Measurements from ENCODE around the gene RRP8. TPM values are rescaled to one million over a fixed set of nuclear protein-coding genes. Genes with fewer than 3 reads are reported as not detected.
A peak's percentile ranks its signal among the peaks of the same experiment; 100 is the strongest.

The RRP8 gene
- total RNA-seq, 1 experiment from 2014 or later, result 16.0 TPM

GRCh38 chr11:6570691-6571427, 32.6 kb downstream of the RRP8 start:
- peaks cover 4% of the 10 kb centered on the region; the same call in 1 of the 2 replicates for H3K4me1 ChIP-seq (ENCODE audit: insufficient read depth, low read length)
- no peak overlapping the region for H3K27ac ChIP-seq (ENCODE audit: insufficient read length, low read depth, low read length)
- H3T11ph ChIP-seq (ENCODE audit: low read length), result no peak overlapping the region
- no peaks in the 10 kb centered on the region for H3K79me1 ChIP-seq (ENCODE audit: insufficient read depth, low read depth, low read length, poor library complexity, severe bottlenecking)
- no peak overlapping the region for H2BK5ac ChIP-seq (ENCODE audit: insufficient read length, low read length)
- H3K56ac ChIP-seq (ENCODE audit: insufficient read length, low read depth, low read length), result no peak overlapping the region
- no peak overlapping the region for H2BK12ac ChIP-seq (ENCODE audit: insufficient read length, low read depth, low read length)
- no peaks in the 10 kb centered on the region for H3K9me3 ChIP-seq (ENCODE audit: control insufficient read depth, low read depth, low read length)
- H4K8ac ChIP-seq (replicated peaks; ENCODE audit: insufficient read length, low read depth, low read length), result no peak overlapping the region
- H3K4ac ChIP-seq (ENCODE audit: low read depth, low read length), result no peak overlapping the region
- H2AK5ac ChIP-seq (ENCODE audit: insufficient read length, low read length), result no peak overlapping the region
- no peaks in the 10 kb centered on the region for H3K27me3 ChIP-seq (ENCODE audit: insufficient read depth, low read length)
- no peak overlapping the region; the same call in 1 of the 2 replicates for H3K14ac ChIP-seq (ENCODE audit: insufficient read depth, low read length)
- no CpG with 5 or more reads among the region's 62 CpGs for WGBS (ENCODE audit: extremely low coverage, insufficient read length, low lambda C conversion rate)
- no peak overlapping the region for H2BK15ac ChIP-seq (ENCODE audit: low read depth, low read length)
- H3K79me2 ChIP-seq (ENCODE audit: insufficient read depth, low read length), result no peaks in the 10 kb centered on the region
- TF ChIP-seq CTCF (conservative IDR thresholded peaks at IDR 0.05), result no peak
- no peaks in the 10 kb centered on the region for H3K27me3 Mint-ChIP-seq (ENCODE audit: low read depth)
- no peak overlapping the region for H2BK20ac ChIP-seq (ENCODE audit: low read depth, low read length, poor library complexity, severe bottlenecking)
- no peaks in the 10 kb centered on the region; a peak in 2 of 5 replicates for H3K9me3 Mint-ChIP-seq
- no peaks in the 10 kb centered on the region for H3K23me2 ChIP-seq (ENCODE audit: insufficient read length, low read depth, low read length, poor library complexity, severe bottlenecking)
- H4K91ac ChIP-seq (ENCODE audit: insufficient read length, low read depth, low read length), result no peak overlapping the region
- H3K23ac ChIP-seq (ENCODE audit: insufficient read length, low read depth, low read length), result no peak overlapping the region
- H3K27ac Mint-ChIP-seq, result no peak overlapping the region; a peak in 1 of 7 replicates
- H3K18ac ChIP-seq (ENCODE audit: insufficient read length, low read depth, low read length), result no peak overlapping the region
- H2BK120ac ChIP-seq (ENCODE audit: low read depth, low read length, poor library complexity, severe bottlenecking), result no peak overlapping the region
- H3K4me1 Mint-ChIP-seq, result peaks cover 8 to 11% of the 10 kb centered on the region in 2 experiments
- H3K36me3 Mint-ChIP-seq (ENCODE audit: insufficient read depth in 1 of 3, low read depth in 3 of 3), result no peaks in the 10 kb centered on the region; a peak in 2 of 7 replicates
- no peak overlapping the region for H4K5ac ChIP-seq (ENCODE audit: insufficient read length, low read depth, low read length)
- H3K9ac ChIP-seq (ENCODE audit: extremely low read depth, insufficient read length, low read length), result no peak overlapping the region
- no peaks in the 10 kb centered on the region for H4K20me1 ChIP-seq (ENCODE audit: control insufficient read depth, insufficient read depth, insufficient read length)
- no peak overlapping the region for H3K4me3 Mint-ChIP-seq
- H3K4me2 ChIP-seq (ENCODE audit: insufficient read depth, insufficient read length, low read length), result no peak overlapping the region
- peak; percentile 69 for DNase-seq
- H2AFZ ChIP-seq (ENCODE audit: low read length), result no peak overlapping the region
